HepG2 (cell line): ENCODE results near the gene RNGTT. TPM values are rescaled to one million over a fixed set of nuclear protein-coding genes. Genes with fewer than 3 reads are reported as not detected.

Source experiments
- ATAC-seq: fragments of 200-7000 bp; cut with Tn5 transposase; 3 replicates; pipeline ENCODE4 v1.9.1; 2020; ENCODE audit warnings: mild to moderate bottlenecking, moderate library complexity
- BruUV-seq: library from RNA; stranded (reverse); fragments of 400-500 nt; replicated peaks from 2 replicates; lab custom pipeline; 2021; lab: Mats Ljungman, UMichigan
- CTCF ChIA-PET: fragments of 300-600 bp; formaldehyde crosslinking; extraction: SDS; loops from one replicate; lab custom pipeline; 2021; ENCODE audit warnings: low total read pairs, inconsistent platforms, low intra/inter-chr PET ratio; lab: Yijun Ruan, JAX
- POLR2A ChIA-PET: fragments of 350-600 bp; sonication (Branson Sonifier 250); formaldehyde crosslinking; loops from one replicate; lab custom pipeline; 2020; ENCODE audit warnings: antibody characterized with exemption, inconsistent platforms; lab: Yijun Ruan, JAX
- DNase-seq: peaks from one replicate; pipeline ENCODE4 v3.0.0-alpha.2; 2015; ENCODE audit warnings: low spot score
- FAIRE-seq: peaks from 3 replicates; lab custom pipeline; 2011; peaks lifted over from hg19 to GRCh38; lab: Jason Lieb, UNC
- H2AFZ ChIP-seq: one replicate; pipeline ENCODE4 v1.6.1; 2011; ENCODE audit warnings: low read length, inconsistent platforms
- H3K27ac ChIP-seq: fragments of 300-600 bp; 3 replicates; pipeline ENCODE4 v1.8.0; 2011; ENCODE audit warnings: mixed run types, mild to moderate bottlenecking, mixed read lengths, low read length, inconsistent platforms; ENCODE audit not compliant: insufficient read depth; ENCODE audit errors: extremely low read length
- H3K27me3 ChIP-seq, 2 experiments: fragments of 200-600 bp in 1 of 2; 2 replicates in 1 of 2; 3 replicates in 1 of 2; pipeline versions ENCODE4 v1.6.0 to v1.8.0; 2011; ENCODE audit warnings: low read length in 2 of 2, mild to moderate bottlenecking in 2 of 2, moderate library complexity in 2 of 2, inconsistent platforms in 1 of 2; ENCODE audit not compliant: insufficient read depth in 2 of 2, control insufficient read depth in 1 of 2
- H3K36me3 ChIP-seq, 2 experiments: fragments of 200-600 bp in 1 of 2; replicated peaks in 1 of 2; 2 replicates in 1 of 2; 3 replicates in 1 of 2; pipeline versions ENCODE4 v1.5.1 to v1.8.0; 2011; ENCODE audit warnings: low read length in 2 of 2, inconsistent platforms in 1 of 2; ENCODE audit not compliant: insufficient read depth in 2 of 2, control insufficient read depth in 1 of 2
- H3K4me1 ChIP-seq: 2 replicates; pipeline ENCODE4 v1.5.1; 2012; ENCODE audit warnings: low read length, inconsistent platforms; ENCODE audit not compliant: insufficient read depth
- H3K4me2 ChIP-seq: 2 replicates; pipeline ENCODE4 v1.6.0; 2011; ENCODE audit warnings: low read depth, low read length, inconsistent platforms
- H3K4me3 ChIP-seq, 3 experiments: fragments of 200-600 bp in 1 of 3; sonication (generic), shearing (Covaris generic) in 1 of 3; replicated peaks in 1 of 3; 2 replicates each; pipeline ENCODE4 v1.5.1; 2011 to 2016; ENCODE audit warnings: low read length in 3 of 3, inconsistent platforms in 2 of 3, low read depth in 2 of 3, mild to moderate bottlenecking in 2 of 3, control low read depth in 1 of 3, mixed read lengths in 1 of 3; ENCODE audit not compliant: insufficient read depth in 1 of 3
- H3K79me2 ChIP-seq: one replicate; pipeline ENCODE4 v1.6.1; 2011; ENCODE audit warnings: low read length, inconsistent platforms; ENCODE audit not compliant: insufficient read depth
- H3K9ac ChIP-seq: 2 replicates; pipeline ENCODE4 v1.6.0; 2011; ENCODE audit warnings: mild to moderate bottlenecking, low read depth, low read length, inconsistent platforms; ENCODE audit not compliant: insufficient read depth
- H3K9me3 ChIP-seq: 2 replicates; pipeline ENCODE4 v1.5.1; 2012; ENCODE audit warnings: mild to moderate bottlenecking, low read length
- H4K20me1 ChIP-seq: 2 replicates; pipeline ENCODE4 v1.6.0; 2011; ENCODE audit warnings: inconsistent platforms, mild to moderate bottlenecking, low read length, moderate library complexity; ENCODE audit not compliant: insufficient read depth
- ARNTL ChIP-seq: sonication (generic); formaldehyde crosslinking; IDR thresholded peaks from 2 replicates; pipeline ENCODE4 v1.4.0; 2020; ENCODE audit warnings: mild to moderate bottlenecking, missing genetic modification reagents
- DNMT1 ChIP-seq: sonication (generic); formaldehyde crosslinking; IDR thresholded peaks from 2 replicates; pipeline ENCODE4 v1.5.1; 2020; ENCODE audit warnings: mild to moderate bottlenecking, missing genetic modification reagents
- HDAC2 ChIP-seq: sonication (generic); formaldehyde crosslinking; IDR thresholded peaks from 2 replicates; pipeline ENCODE4 v1.4.0; 2020; ENCODE audit warnings: missing genetic modification reagents
- HHEX ChIP-seq: IDR thresholded peaks from 2 replicates; pipeline ENCODE4 v1.6.1; 2016; ENCODE audit warnings: control low read depth
- HNRNPL ChIP-seq: fragments of 200-400 bp; formaldehyde crosslinking; IDR thresholded peaks from 2 replicates; pipeline ENCODE4 v1.6.1; 2017; ENCODE audit warnings: mild to moderate bottlenecking, low read depth, low read length
- KLF13 ChIP-seq: sonication (generic); formaldehyde crosslinking; IDR thresholded peaks from 2 replicates; pipeline ENCODE4 v1.4.0; 2020; ENCODE audit warnings: mild to moderate bottlenecking, missing genetic modification reagents
- MAFK ChIP-seq, 2 experiments: IDR thresholded peaks in 1 of 2; conservative IDR thresholded peaks in 1 of 2; 2 replicates each; pipeline ENCODE4 v1.6.1; 2011; ENCODE audit warnings: improper control_type of control experiment in 2 of 2, low read length in 2 of 2
- MZF1 ChIP-seq: sonication (generic); formaldehyde crosslinking; IDR thresholded peaks from 2 replicates; pipeline ENCODE4 v1.8.1; 2023; ENCODE audit warnings: mild to moderate bottlenecking, missing genetic modification reagents, borderline replicate concordance
- PRMT3 ChIP-seq: sonication (generic); formaldehyde crosslinking; IDR thresholded peaks from 2 replicates; pipeline ENCODE4 v1.8.1; 2022; ENCODE audit warnings: low read depth, mild to moderate bottlenecking, moderate library complexity, missing genetic modification reagents, borderline replicate concordance
- RXRB ChIP-seq: IDR thresholded peaks from 2 replicates; pipeline ENCODE4 v1.6.1; 2016; ENCODE audit warnings: borderline replicate concordance, missing genetic modification reagents, missing compliant biosample characterization
- TARDBP ChIP-seq: sonication (generic); formaldehyde crosslinking; IDR thresholded peaks from 2 replicates; pipeline ENCODE4 v1.8.0; 2022; ENCODE audit warnings: mild to moderate bottlenecking, missing genetic modification reagents
- ZMYM2 ChIP-seq: sonication (generic); formaldehyde crosslinking; IDR thresholded peaks from 2 replicates; pipeline ENCODE4 v1.8.0; 2022; ENCODE audit warnings: mild to moderate bottlenecking, missing genetic modification reagents
- ZNF607 ChIP-seq: sonication (generic); formaldehyde crosslinking; IDR thresholded peaks from 2 replicates; pipeline ENCODE4 v1.5.1; 2020; ENCODE audit warnings: missing genetic modification reagents, mild to moderate bottlenecking, borderline replicate concordance
- WGBS: methylation state at CpG from one replicate; pipeline ENCODE4 v1.1.6; 2017; ENCODE audit warnings: low lambda C conversion rate; 5-methylcytosine and 5-hydroxymethylcytosine counted together
- in situ Hi-C: cut with HindIII; loops from 2 replicates; pipeline ENCODE4 v1.10.0; 2017; ENCODE audit warnings: low pct_unique_long_range_greater_than_20kb; ENCODE audit not compliant: extremely low pct_ligation_motif_present
- intact Hi-C: fragments of 100-400 bp; cut with micrococcal nuclease; formaldehyde crosslinking; loops from one replicate; pipeline ENCODE4 v1.10.0; 2022; ENCODE audit not compliant: unreplicated experiment
- polyA plus RNA-seq, 8 experiments: library from polyadenylated mRNA; depleted of rRNA in 3 of 8; stranded (reverse) in 7 of 8; unstranded in 1 of 8; fragments of >200 nt; fragmentation: Illumina TruSeq in 4 of 8; extraction: Trizol in 4 of 8; gene quantifications; 2 replicates each; pipeline versions ENCODE4 v1.2.1 to v1.2.3, GENCODE V29; 2011 to 2016; ENCODE audit warnings: low read depth in 4 of 8, missing spikeins in 1 of 8, mixed read lengths in 1 of 8; ENCODE audit not compliant: insufficient read depth in 1 of 8
- total RNA-seq, 5 experiments: library from RNA; depleted of rRNA; stranded (reverse); fragments of >200 nt; fragmentation: Illumina TruSeq; extraction: Trizol; gene quantifications; 2 replicates each; pipeline ENCODE4 v1.2.3, GENCODE V29; 2016; ENCODE audit warnings: low read depth in 1 of 5
- TF ChIP-seq, protein P1 (sequence below): sonication (generic); formaldehyde crosslinking; IDR thresholded peaks from 2 replicates; pipeline ENCODE4 v1.8.0; 2023; ENCODE audit warnings: mild to moderate bottlenecking, missing genetic modification reagents
- TF ChIP-seq, protein P2 (sequence below): sonication (generic); formaldehyde crosslinking; IDR thresholded peaks from 2 replicates; pipeline ENCODE4 v1.5.0; 2020; ENCODE audit warnings: missing genetic modification reagents
- TF ChIP-seq, protein P3 (sequence below): conservative IDR thresholded peaks from 2 replicates; pipeline ENCODE4 v1.6.1; 2018; ENCODE audit warnings: missing genetic modification reagents
- TF ChIP-seq, protein P4 (sequence below): sonication (generic); formaldehyde crosslinking; IDR thresholded peaks from 2 replicates; pipeline ENCODE4 v1.5.0; 2020; ENCODE audit warnings: missing genetic modification reagents
- TF ChIP-seq, protein P5 (sequence below): sonication (generic); formaldehyde crosslinking; IDR thresholded peaks from 2 replicates; pipeline ENCODE4 v1.5.0; 2020; ENCODE audit warnings: missing genetic modification reagents, mild to moderate bottlenecking, borderline replicate concordance

Gene RNGTT
- total and polyA plus RNA-seq, 2 of the 13 experiments (the other 11 are each of a cell fraction or from before 2014, with no cell fraction given) = 6.0 to 22.6 TPM

DNA sequence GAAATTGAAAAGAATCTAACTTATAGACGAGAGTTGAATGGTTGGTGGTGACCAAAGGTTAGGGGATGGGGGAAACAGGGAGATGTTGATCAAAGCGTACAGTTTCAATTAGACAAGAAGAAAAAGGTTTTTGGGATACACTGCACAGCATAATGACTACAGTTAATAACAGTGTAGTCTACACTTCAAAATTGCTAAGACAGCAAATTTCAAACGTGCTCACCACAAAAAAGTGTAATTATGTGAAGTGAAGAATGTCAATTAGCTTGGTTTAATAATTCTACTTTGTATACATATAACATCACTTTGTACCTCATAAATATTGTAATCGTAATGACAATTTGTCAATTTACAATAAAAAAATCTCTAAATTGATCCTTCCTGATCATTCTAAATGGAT lies 267.5 kb downstream of the RNGTT start (continued):
- TF ChIP-seq, protein P1, sequence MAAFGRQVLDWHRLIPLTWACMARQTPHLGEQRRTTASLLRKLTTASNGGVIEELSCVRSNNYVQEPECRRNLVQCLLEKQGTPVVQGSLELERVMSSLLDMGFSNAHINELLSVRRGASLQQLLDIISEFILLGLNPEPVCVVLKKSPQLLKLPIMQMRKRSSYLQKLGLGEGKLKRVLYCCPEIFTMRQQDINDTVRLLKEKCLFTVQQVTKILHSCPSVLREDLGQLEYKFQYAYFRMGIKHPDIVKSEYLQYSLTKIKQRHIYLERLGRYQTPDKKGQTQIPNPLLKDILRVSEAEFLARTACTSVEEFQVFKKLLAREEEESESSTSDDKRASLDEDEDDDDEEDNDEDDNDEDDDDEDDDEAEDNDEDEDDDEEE = no peak
- TF ChIP-seq, protein P2, sequence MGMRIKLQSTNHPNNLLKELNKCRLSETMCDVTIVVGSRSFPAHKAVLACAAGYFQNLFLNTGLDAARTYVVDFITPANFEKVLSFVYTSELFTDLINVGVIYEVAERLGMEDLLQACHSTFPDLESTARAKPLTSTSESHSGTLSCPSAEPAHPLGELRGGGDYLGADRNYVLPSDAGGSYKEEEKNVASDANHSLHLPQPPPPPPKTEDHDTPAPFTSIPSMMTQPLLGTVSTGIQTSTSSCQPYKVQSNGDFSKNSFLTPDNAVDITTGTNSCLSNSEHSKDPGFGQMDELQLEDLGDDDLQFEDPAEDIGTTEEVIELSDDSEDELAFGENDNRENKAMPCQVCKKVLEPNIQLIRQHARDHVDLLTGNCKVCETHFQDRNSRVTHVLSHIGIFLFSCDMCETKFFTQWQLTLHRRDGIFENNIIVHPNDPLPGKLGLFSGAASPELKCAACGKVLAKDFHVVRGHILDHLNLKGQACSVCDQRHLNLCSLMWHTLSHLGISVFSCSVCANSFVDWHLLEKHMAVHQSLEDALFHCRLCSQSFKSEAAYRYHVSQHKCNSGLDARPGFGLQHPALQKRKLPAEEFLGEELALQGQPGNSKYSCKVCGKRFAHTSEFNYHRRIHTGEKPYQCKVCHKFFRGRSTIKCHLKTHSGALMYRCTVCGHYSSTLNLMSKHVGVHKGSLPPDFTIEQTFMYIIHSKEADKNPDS (CRISPR knock-in tag) = no peak
- TF ChIP-seq, protein P3, sequence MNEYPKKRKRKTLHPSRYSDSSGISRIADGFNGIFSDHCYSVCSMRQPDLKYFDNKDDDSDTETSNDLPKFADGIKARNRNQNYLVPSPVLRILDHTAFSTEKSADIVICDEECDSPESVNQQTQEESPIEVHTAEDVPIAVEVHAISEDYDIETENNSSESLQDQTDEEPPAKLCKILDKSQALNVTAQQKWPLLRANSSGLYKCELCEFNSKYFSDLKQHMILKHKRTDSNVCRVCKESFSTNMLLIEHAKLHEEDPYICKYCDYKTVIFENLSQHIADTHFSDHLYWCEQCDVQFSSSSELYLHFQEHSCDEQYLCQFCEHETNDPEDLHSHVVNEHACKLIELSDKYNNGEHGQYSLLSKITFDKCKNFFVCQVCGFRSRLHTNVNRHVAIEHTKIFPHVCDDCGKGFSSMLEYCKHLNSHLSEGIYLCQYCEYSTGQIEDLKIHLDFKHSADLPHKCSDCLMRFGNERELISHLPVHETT (CRISPR knock-in tag) = no peak
- TF ChIP-seq MAFK (conservative IDR thresholded peaks at IDR 0.05 in 1 of 2, IDR thresholded peaks at IDR 0.05 in 1 of 2; ENCODE audit: low read length in 2 of 2) = peak; percentile 86 to 93
- TF ChIP-seq, all 625 proteins: peak for 2

DNA sequence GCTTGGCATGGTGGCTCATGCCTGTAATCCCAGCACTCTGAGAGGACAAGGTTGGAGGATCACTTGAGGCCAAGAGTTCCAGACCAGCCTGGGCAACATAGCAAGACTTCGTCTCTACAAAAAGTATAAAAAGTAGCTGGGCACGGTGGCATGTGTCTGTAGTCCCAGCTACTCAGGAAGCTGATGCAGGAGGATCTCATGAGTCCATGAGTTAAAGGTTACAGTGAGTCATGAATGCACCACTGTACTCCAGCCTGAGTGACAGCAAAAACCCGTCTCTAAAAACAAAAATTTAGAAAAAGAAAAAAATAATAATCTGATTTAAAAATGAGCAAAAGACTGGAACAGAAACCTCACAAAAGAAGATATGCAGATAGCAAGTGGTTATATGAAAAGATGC lies 279.7 kb downstream of the RNGTT start:
- no peak overlapping the region for H2AFZ ChIP-seq
- no peak overlapping the region for H3K4me2 ChIP-seq
- no peak for DNase-seq
- intact Hi-C loops = no loop called here
- H3K27ac ChIP-seq = no peak overlapping the region
- CTCF ChIA-PET = no interaction called here
- no peak overlapping the region for H3K4me3 ChIP-seq
- H3K4me1 ChIP-seq = no peaks in the 10 kb centered on the region
- TF ChIP-seq ZNF607 (CRISPR knock-in tag) (no peak), ARNTL (CRISPR knock-in tag) (no peak), HHEX (CRISPR knock-in tag) (no peak), RXRB (CRISPR knock-in tag) (no peak), HNRNPL (no peak), ZMYM2 (no peak), HDAC2 (CRISPR knock-in tag) (no peak), KLF13 (CRISPR knock-in tag) (no peak), TARDBP (no peak), DNMT1 (CRISPR knock-in tag) (no peak), MZF1 (no peak), PRMT3 (CRISPR knock-in tag) (no peak)
- TF ChIP-seq, protein P4, sequence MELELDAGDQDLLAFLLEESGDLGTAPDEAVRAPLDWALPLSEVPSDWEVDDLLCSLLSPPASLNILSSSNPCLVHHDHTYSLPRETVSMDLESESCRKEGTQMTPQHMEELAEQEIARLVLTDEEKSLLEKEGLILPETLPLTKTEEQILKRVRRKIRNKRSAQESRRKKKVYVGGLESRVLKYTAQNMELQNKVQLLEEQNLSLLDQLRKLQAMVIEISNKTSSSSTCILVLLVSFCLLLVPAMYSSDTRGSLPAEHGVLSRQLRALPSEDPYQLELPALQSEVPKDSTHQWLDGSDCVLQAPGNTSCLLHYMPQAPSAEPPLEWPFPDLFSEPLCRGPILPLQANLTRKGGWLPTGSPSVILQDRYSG (CRISPR knock-in tag) = no peak
- TF ChIP-seq, protein P5, sequence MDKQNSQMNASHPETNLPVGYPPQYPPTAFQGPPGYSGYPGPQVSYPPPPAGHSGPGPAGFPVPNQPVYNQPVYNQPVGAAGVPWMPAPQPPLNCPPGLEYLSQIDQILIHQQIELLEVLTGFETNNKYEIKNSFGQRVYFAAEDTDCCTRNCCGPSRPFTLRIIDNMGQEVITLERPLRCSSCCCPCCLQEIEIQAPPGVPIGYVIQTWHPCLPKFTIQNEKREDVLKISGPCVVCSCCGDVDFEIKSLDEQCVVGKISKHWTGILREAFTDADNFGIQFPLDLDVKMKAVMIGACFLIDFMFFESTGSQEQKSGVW = no peak
- TF ChIP-seq, all 625 proteins: peak for 0
- no peaks in the 10 kb centered on the region for H3K79me2 ChIP-seq
- FAIRE-seq (no peak), ATAC-seq (no peak)
- in situ Hi-C loops = no loop called here
- POLR2A ChIA-PET = no interaction called here
- no peaks in the 10 kb centered on the region for H3K9me3 ChIP-seq
- WGBS = 91% methylated on average over 3 of the region's 3 CpGs
- H3K27me3 ChIP-seq = no peaks in the 10 kb centered on the region
- H3K9ac ChIP-seq = no peak overlapping the region
- no peaks in the 10 kb centered on the region for H4K20me1 ChIP-seq
- H3K36me3 ChIP-seq = peaks cover 0 to 1% of the 10 kb centered on the region in 2 experiments; a peak in 1 of 5 replicates
- no TSS peak for BruUV-seq
